GM12872 (cell line): ENCODE results near the gene LRRC4C.

Source experiments
- CTCF ChIP-seq: IDR thresholded peaks from 3 replicates; pipeline ENCODE4 v1.5.1; 2011; ENCODE audit warnings: low read depth, mild to moderate bottlenecking, low read length, moderate library complexity; ENCODE audit not compliant: insufficient read depth

LRRC4C gene

GRCh38 chr11:40129266-40129665, 1330.2 kb downstream of the LRRC4C start:
- TF ChIP-seq CTCF = peak; percentile 45; the same call in 2 of the 3 replicates

GRCh38 chr11:40125054-40125453, 1334.4 kb downstream of the LRRC4C start:
- TF ChIP-seq CTCF = peak; percentile 35; the same call in 2 of the 3 replicates

- TF ChIP-seq CTCF = no peak
Observed at GRCh38 chr11:40119661-40120060, 1339.8 kb downstream of the LRRC4C start.

GRCh38 chr11:40118780-40119179, 1340.7 kb downstream of the LRRC4C start:
- TF ChIP-seq CTCF = no peak

- TF ChIP-seq CTCF = no peak
Observed at GRCh38 chr11:40118026-40118425, 1341.4 kb downstream of the LRRC4C start.

GRCh38 chr11:40104941-40105550, 1354.4 kb downstream of the LRRC4C start:
- no peak for TF ChIP-seq CTCF

- no peak for TF ChIP-seq CTCF
Observed at GRCh38 chr11:40100781-40101180, 1358.7 kb downstream of the LRRC4C start.
